T follicular helper cell (primary cell): ENCODE data around the gene PCDHB16.
A peak's percentile ranks its signal among the peaks of the same experiment; 100 is the strongest.
"Not testable (repeated sequence)": the region's sequence is repeated elsewhere in the genome, so short reads cannot be mapped to it uniquely, and the experiment has no call there.

ENCODE experiments used
- DNase-seq: peaks from one replicate; pipeline ENCODE4 v3.0.0-alpha.2; 2020; ENCODE audit warnings: low read depth

Gene PCDHB16

GRCh38 chr5:141184117-141184855 is 2.1 kb downstream of the PCDHB16 start:
- DNase-seq, result not testable (repeated sequence)

GRCh38 chr5:141186897-141187512 is 4.8 kb downstream of the PCDHB16 start, which contains the start of gene PCDHB9:
TSS of gene PCDHB9 (plus strand) at chr5:141187161. CDS start at chr5:141187319, 158 bp downstream.
- DNase-seq, result peak; percentile 11

- not testable (repeated sequence) for DNase-seq
Measured at GRCh38 chr5:141188682-141189081, 6.5 kb downstream of the PCDHB16 start.

GRCh38 chr5:141189131-141189530 is 6.9 kb downstream of the PCDHB16 start:
- DNase-seq, result not testable (repeated sequence)

- no peak for DNase-seq
Measured at GRCh38 chr5:141192110-141192725, 10.0 kb downstream of the PCDHB16 start, which contains the start of gene PCDHB10. TSS of gene PCDHB10 (plus strand) at chr5:141192353. CDS start at chr5:141192553, 200 bp downstream.

GRCh38 chr5:141194332-141194731 is 12.1 kb downstream of the PCDHB16 start:
- not testable (repeated sequence) for DNase-seq

GRCh38 chr5:141196363-141196762 is 14.2 kb downstream of the PCDHB16 start:
- DNase-seq, result no peak

GRCh38 chr5:141199359-141200235 is 17.4 kb downstream of the PCDHB16 start, which contains the start of gene PCDHB11:
TSS of gene PCDHB11 (plus strand) at chr5:141199627. CDS start at chr5:141199775, 148 bp downstream.
- DNase-seq, result no peak

GRCh38 chr5:141201126-141201525 is 18.9 kb downstream of the PCDHB16 start:
- not testable (repeated sequence) for DNase-seq

- DNase-seq, result not testable (repeated sequence)
Measured at GRCh38 chr5:141201646-141202045, 19.5 kb downstream of the PCDHB16 start.

GRCh38 chr5:141208478-141208877 is 26.3 kb downstream of the PCDHB16 start, which contains the start of gene PCDHB12:
TSS of gene PCDHB12 (plus strand) at chr5:141208719. CDS start at chr5:141208908, 189 bp downstream.
- DNase-seq, result no peak

GRCh38 chr5:141210281-141210680 is 28.1 kb downstream of the PCDHB16 start:
- DNase-seq, result not testable (repeated sequence)

GRCh38 chr5:141210849-141211248 is 28.7 kb downstream of the PCDHB16 start:
- DNase-seq, result not testable (repeated sequence)

GRCh38 chr5:141213656-141214339 is 31.6 kb downstream of the PCDHB16 start, which contains the start of gene PCDHB13:
TSS of gene PCDHB13 (plus strand) at chr5:141213919. CDS start at chr5:141214124, 205 bp downstream.
- peak; percentile 10 for DNase-seq

- not testable (repeated sequence) for DNase-seq
Measured at GRCh38 chr5:141214583-141214982, 32.4 kb downstream of the PCDHB16 start.

- DNase-seq, result not testable (repeated sequence)
Measured at GRCh38 chr5:141215504-141215903, 33.3 kb downstream of the PCDHB16 start.

GRCh38 chr5:141216035-141216434 is 33.8 kb downstream of the PCDHB16 start:
- DNase-seq, result not testable (repeated sequence)

GRCh38 chr5:141223112-141223783 is 41.1 kb downstream of the PCDHB16 start, which contains the start of gene PCDHB14:
TSS of gene PCDHB14 (plus strand) at chr5:141223343. CDS start at chr5:141223506, 163 bp downstream.
- no peak for DNase-seq

GRCh38 chr5:141224844-141225243 is 42.7 kb downstream of the PCDHB16 start:
- not testable (repeated sequence) for DNase-seq

GRCh38 chr5:141225421-141225820 is 43.2 kb downstream of the PCDHB16 start:
- not testable (repeated sequence) for DNase-seq
